GM10266 (cell line): ENCODE results near the gene PRAC2.

Experiments used
- DNase-seq: peaks from one replicate; pipeline ENCODE4 v3.0.0; 2012; ENCODE audit errors: extremely low spot score
- CTCF ChIP-seq: IDR thresholded peaks from 2 replicates; pipeline ENCODE4 v1.5.1; 2012; ENCODE audit warnings: mild to moderate bottlenecking, low read depth; ENCODE audit not compliant: control insufficient read depth, insufficient read depth; ENCODE audit errors: missing control alignments

Gene PRAC2

GRCh38 chr17:48722201-48722907 is 631 bp upstream of the PRAC2 start, which contains the start of gene PRAC1:
TSS of gene PRAC1 (minus strand) at chr17:48722518. CDS start at chr17:48722392, 126 bp downstream.
- no peak for DNase-seq
- TF ChIP-seq CTCF: no peak

- peak; percentile 22 for DNase-seq
Measured at GRCh38 chr17:48723423-48724250, 652 bp downstream of the PRAC2 start.

GRCh38 chr17:48724251-48725003 is 1.4 kb downstream of the PRAC2 start:
- peak; percentile 85 for TF ChIP-seq CTCF
- DNase-seq: peak; percentile 77

More at GRCh38 chr17:48723423-48724250, 652 bp downstream of the PRAC2 start:
- no peak for TF ChIP-seq CTCF

- peak; percentile 14 for DNase-seq
- no peak for TF ChIP-seq CTCF
Measured at GRCh38 chr17:48725004-48725287, 2.0 kb downstream of the PRAC2 start.

GRCh38 chr17:48725288-48726064 is 2.5 kb downstream of the PRAC2 start:
- peak; percentile 8 for DNase-seq

More at GRCh38 chr17:48725288-48726064, 2.5 kb downstream of the PRAC2 start:
- no peak for TF ChIP-seq CTCF
